ENCODE measurements around the gene C11orf52.
A peak's percentile ranks its signal among the peaks of the same experiment; 100 is the strongest.

The C11orf52 gene

GRCh38 chr11:111939836-111940604, 21.3 kb downstream of the C11orf52 start:
- peak; percentile 94 for DNase-seq

GRCh38 chr11:111941963-111942362, 23.2 kb downstream of the C11orf52 start:
- no peak for DNase-seq

GRCh38 chr11:111942829-111943228, 24.1 kb downstream of the C11orf52 start:
- peak; percentile 29 for DNase-seq

- peak; percentile 85 for DNase-seq
These were observed 25.4 kb downstream of the C11orf52 start for GRCh38 chr11:111944139-111944538.

GRCh38 chr11:111944651-111945051, 25.9 kb downstream of the C11orf52 start:
- peak; percentile 90 for DNase-seq

- no peak for DNase-seq
These were observed 26.5 kb downstream of the C11orf52 start for GRCh38 chr11:111945198-111945597.

GRCh38 chr11:111946499-111946898, 27.8 kb downstream of the C11orf52 start:
- no peak for DNase-seq

GRCh38 chr11:111947143-111947542, 28.4 kb downstream of the C11orf52 start:
- no peak for DNase-seq

GRCh38 chr11:111949519-111950426, 31.1 kb downstream of the C11orf52 start:
- no peak for DNase-seq

GRCh38 chr11:111951565-111951964, 32.9 kb downstream of the C11orf52 start:
- no peak for DNase-seq

GRCh38 chr11:111954154-111954553, 35.4 kb downstream of the C11orf52 start:
- DNase-seq = no peak

- DNase-seq = no peak
These were observed 39.1 kb downstream of the C11orf52 start for GRCh38 chr11:111957663-111958444.

- DNase-seq = no peak
These were observed 42.2 kb downstream of the C11orf52 start for GRCh38 chr11:111960916-111961315.

- DNase-seq = no peak
These were observed 42.9 kb downstream of the C11orf52 start for GRCh38 chr11:111961389-111962300.

- DNase-seq = no peak
These were observed 45.2 kb downstream of the C11orf52 start for GRCh38 chr11:111963931-111964340.

- no peak for DNase-seq
These were observed 48.0 kb downstream of the C11orf52 start for GRCh38 chr11:111966678-111967077.

- no peak for DNase-seq
These were observed 48.9 kb downstream of the C11orf52 start for GRCh38 chr11:111967649-111968048.

GRCh38 chr11:111969344-111969743, 50.6 kb downstream of the C11orf52 start:
- DNase-seq = no peak

- no peak for DNase-seq
These were observed 55.7 kb downstream of the C11orf52 start for GRCh38 chr11:111974446-111974845.

GRCh38 chr11:111975076-111975806, 56.5 kb downstream of the C11orf52 start:
- DNase-seq = no peak

GRCh38 chr11:111976119-111976766, 57.5 kb downstream of the C11orf52 start:
- DNase-seq = no peak
